GM12892 (cell line): ENCODE measurements around the gene GPR3.

Source experiments
- POLR2A ChIP-seq: IDR thresholded peaks from 2 replicates; pipeline ENCODE4 v1.6.1; 2011; ENCODE audit warnings: low read depth, low read length, control low read depth
- POLR2AphosphoS5 ChIP-seq: IDR thresholded peaks from 2 replicates; pipeline ENCODE4 v1.6.1; 2011; ENCODE audit warnings: low read depth, low read length, control low read depth

- peak; percentile 14; the same call in 1 of the 2 replicates for TF ChIP-seq POLR2A
- no peak for TF ChIP-seq POLR2AphosphoS5
Measured at GRCh38 chr1:27405074-27405473, 12.7 kb downstream of the GPR3 start.
